Smooth muscle cell (in vitro differentiated cells): ENCODE measurements around the gene TCERG1L. TPM values are rescaled to one million over a fixed set of nuclear protein-coding genes. Genes with fewer than 3 reads are reported as not detected.

Experiments used
- DNase-seq: peaks from one replicate; lab custom pipeline; 2025; ENCODE audit not compliant: unreplicated experiment; lab: John Stamatoyannopoulos, UW
- H2AFZ ChIP-seq: fragments of 200-600 bp; sonication (generic); 2 replicates; pipeline ENCODE4 v1.6.0; 2016; ENCODE audit warnings: antibody characterized with exemption, low read depth, mild to moderate bottlenecking
- H3F3A ChIP-seq: fragments of 200-600 bp; sonication (generic); 2 replicates; pipeline ENCODE4 v1.6.0; 2017; ENCODE audit warnings: antibody characterized with exemption, low read depth
- H3K27ac ChIP-seq: fragments of 200-600 bp; sonication (generic); 2 replicates; pipeline ENCODE4 v1.5.1; 2016; ENCODE audit warnings: low read depth, mild to moderate bottlenecking
- H3K27me3 ChIP-seq: fragments of 200-600 bp; sonication (generic); 2 replicates; pipeline ENCODE4 v1.6.1; 2016; ENCODE audit warnings: low read depth, mild to moderate bottlenecking
- H3K36me3 ChIP-seq: fragments of 200-600 bp; sonication (generic); 2 replicates; pipeline ENCODE4 v1.5.1; 2016; ENCODE audit warnings: low read depth
- H3K4me1 ChIP-seq: fragments of 200-600 bp; sonication (generic); 2 replicates; pipeline ENCODE4 v1.5.1; 2016; ENCODE audit warnings: low read depth
- H3K4me2 ChIP-seq: fragments of 200-600 bp; sonication (generic); 2 replicates; pipeline ENCODE4 v1.6.0; 2016; ENCODE audit warnings: mild to moderate bottlenecking
- H3K4me3 ChIP-seq: fragments of 200-600 bp; sonication (generic); 2 replicates; pipeline ENCODE4 v1.5.1; 2016; ENCODE audit warnings: mild to moderate bottlenecking
- H3K79me2 ChIP-seq: fragments of 200-600 bp; sonication (generic); 2 replicates; pipeline ENCODE4 v1.6.0; 2016; ENCODE audit warnings: low read depth, mild to moderate bottlenecking
- H3K9ac ChIP-seq: fragments of 200-600 bp; sonication (generic); 2 replicates; pipeline ENCODE4 v1.6.0; 2016; ENCODE audit warnings: low read depth
- H3K9me3 ChIP-seq: fragments of 200-600 bp; sonication (generic); replicated peaks from 2 replicates; pipeline ENCODE4 v1.5.1; 2016; ENCODE audit warnings: low read depth
- H4K20me1 ChIP-seq: fragments of 200-600 bp; sonication (generic); 2 replicates; pipeline ENCODE4 v1.6.0; 2016; ENCODE audit warnings: low read depth
- WGBS: methylation state at CpG from one replicate; pipeline ENCODE4 v1.1.7; 2016; ENCODE audit warnings: low lambda C conversion rate; 5-methylcytosine and 5-hydroxymethylcytosine counted together
- polyA plus RNA-seq: library from polyadenylated mRNA; unstranded; fragments of >200 nt; fragmentation: Nextera tagmentation; extraction: Ambion mirVana; gene quantifications from 2 replicates; pipeline ENCODE4 v1.2.1, GENCODE V29; 2016
- total RNA-seq: library from RNA; depleted of rRNA; stranded (reverse); fragments of >200 nt; gene quantifications from 2 replicates; pipeline ENCODE4 v1.2.3, GENCODE V29; 2014
- TF ChIP-seq, protein P1 (sequence below): fragments of 200-600 bp; sonication (generic); IDR thresholded peaks from 2 replicates; pipeline ENCODE4 v1.5.1; 2017; ENCODE audit warnings: borderline replicate concordance, mild to moderate bottlenecking, antibody characterized with exemption; ENCODE audit not compliant: insufficient read depth, poor library complexity, severe bottlenecking

TCERG1L gene
- total and polyA plus RNA-seq, 2 experiments from 2014 or later = not detected

DNA sequence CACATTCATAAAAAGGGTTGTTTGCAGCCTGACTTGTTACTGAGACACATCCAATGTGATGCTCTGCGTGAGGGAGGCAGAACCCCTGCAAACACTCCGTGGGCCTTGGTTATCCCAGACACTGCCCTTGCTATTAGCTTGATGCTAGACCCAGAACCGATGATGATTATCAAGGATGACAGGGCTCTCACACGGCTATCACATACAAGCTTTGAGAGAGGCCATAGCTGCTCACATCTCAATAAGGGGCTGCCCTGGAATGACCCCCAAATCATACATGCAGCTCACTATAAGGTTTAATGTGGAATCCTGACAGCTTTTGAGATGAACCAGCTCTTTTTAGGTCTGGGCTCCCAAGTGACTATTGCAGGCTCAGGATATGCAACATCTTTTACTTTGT, 44.4 kb upstream of the TCERG1L start:
- H3K27me3 ChIP-seq = no peaks in the 10 kb centered on the region
- no peaks in the 10 kb centered on the region for H3K9me3 ChIP-seq
- 76% methylated on average over 4 of the region's 4 CpGs for WGBS
- no peak overlapping the region for H3K4me2 ChIP-seq
- no peak overlapping the region for H3K4me3 ChIP-seq
- TF ChIP-seq, protein P1, sequence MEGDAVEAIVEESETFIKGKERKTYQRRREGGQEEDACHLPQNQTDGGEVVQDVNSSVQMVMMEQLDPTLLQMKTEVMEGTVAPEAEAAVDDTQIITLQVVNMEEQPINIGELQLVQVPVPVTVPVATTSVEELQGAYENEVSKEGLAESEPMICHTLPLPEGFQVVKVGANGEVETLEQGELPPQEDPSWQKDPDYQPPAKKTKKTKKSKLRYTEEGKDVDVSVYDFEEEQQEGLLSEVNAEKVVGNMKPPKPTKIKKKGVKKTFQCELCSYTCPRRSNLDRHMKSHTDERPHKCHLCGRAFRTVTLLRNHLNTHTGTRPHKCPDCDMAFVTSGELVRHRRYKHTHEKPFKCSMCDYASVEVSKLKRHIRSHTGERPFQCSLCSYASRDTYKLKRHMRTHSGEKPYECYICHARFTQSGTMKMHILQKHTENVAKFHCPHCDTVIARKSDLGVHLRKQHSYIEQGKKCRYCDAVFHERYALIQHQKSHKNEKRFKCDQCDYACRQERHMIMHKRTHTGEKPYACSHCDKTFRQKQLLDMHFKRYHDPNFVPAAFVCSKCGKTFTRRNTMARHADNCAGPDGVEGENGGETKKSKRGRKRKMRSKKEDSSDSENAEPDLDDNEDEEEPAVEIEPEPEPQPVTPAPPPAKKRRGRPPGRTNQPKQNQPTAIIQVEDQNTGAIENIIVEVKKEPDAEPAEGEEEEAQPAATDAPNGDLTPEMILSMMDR = no peak
- no peaks in the 10 kb centered on the region for H3K36me3 ChIP-seq
- no peak for DNase-seq
- H2AFZ ChIP-seq = no peak overlapping the region
- H3K79me2 ChIP-seq = no peaks in the 10 kb centered on the region
- no peaks in the 10 kb centered on the region for H3F3A ChIP-seq
- no peaks in the 10 kb centered on the region for H4K20me1 ChIP-seq
- no peak overlapping the region for H3K9ac ChIP-seq
- no peaks in the 10 kb centered on the region for H3K4me1 ChIP-seq
- no peak overlapping the region for H3K27ac ChIP-seq

DNA sequence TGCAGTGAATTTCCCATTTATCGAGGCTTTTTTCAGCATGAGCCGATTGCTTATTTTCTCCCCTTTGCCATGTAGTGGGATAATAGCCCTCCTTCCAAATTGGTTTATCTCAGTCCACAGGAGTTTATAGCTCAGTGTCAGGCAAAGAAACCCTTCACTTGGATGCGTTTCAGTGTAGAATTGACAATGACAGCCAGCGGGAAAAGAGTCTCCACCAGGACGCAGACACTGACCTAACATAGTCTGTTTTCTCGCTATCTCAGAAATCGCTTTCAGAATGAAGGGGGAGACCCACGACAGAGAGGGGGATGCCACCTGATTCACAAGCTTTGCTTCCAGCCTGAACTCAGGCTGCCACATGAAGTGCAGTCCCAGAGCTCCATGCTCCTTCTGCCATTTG, 43.5 kb upstream of the TCERG1L start:
- Histone ChIP-seq H3K36me3 (no peaks in the 10 kb centered on the region), H3K79me2 (no peaks in the 10 kb centered on the region), H3K27me3 (no peaks in the 10 kb centered on the region), H2AFZ (no peak overlapping the region), H3K4me1 (no peaks in the 10 kb centered on the region), H3K9me3 (no peaks in the 10 kb centered on the region), H3F3A (no peaks in the 10 kb centered on the region), H3K4me2 (no peak overlapping the region), H3K27ac (no peak overlapping the region), H3K4me3 (no peak overlapping the region), H4K20me1 (no peaks in the 10 kb centered on the region), H3K9ac (no peak overlapping the region)
- DNase-seq = no peak
- 86% methylated on average over 8 of the region's 8 CpGs for WGBS
- TF ChIP-seq, protein P1 = no peak

DNA sequence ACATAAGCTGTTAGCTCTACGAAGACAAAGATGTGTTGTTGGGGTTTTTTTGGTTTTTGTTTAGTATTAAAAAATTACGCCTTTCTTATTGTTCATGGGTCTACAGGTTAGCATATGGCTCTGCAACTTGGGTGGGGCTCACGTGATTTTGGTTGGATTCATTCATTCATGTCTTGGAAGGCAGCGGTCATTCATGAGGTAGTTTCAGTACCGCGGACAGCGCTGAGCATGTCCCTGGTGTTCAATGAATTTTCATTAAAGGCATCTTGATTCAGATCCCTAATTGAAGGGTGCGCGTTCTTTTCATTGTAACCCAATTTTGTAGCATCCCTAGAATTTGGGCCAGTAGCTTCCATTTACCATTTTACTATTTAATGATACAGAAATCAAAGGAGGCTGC, 42.9 kb upstream of the TCERG1L start:
- Histone ChIP-seq H3K9ac (no peak overlapping the region), H3K79me2 (no peaks in the 10 kb centered on the region), H3K27ac (no peak overlapping the region), H3K4me2 (no peak overlapping the region), H3K9me3 (no peaks in the 10 kb centered on the region), H3K27me3 (no peaks in the 10 kb centered on the region), H3K4me3 (no peak overlapping the region), H3K36me3 (no peaks in the 10 kb centered on the region), H2AFZ (no peak overlapping the region), H3K4me1 (no peaks in the 10 kb centered on the region), H4K20me1 (no peaks in the 10 kb centered on the region), H3F3A (no peaks in the 10 kb centered on the region)
- TF ChIP-seq, protein P1 = no peak
- no peak for DNase-seq
- whole genome bisulfite sequencing = 65% methylated on average over 9 of the region's 9 CpGs

DNA sequence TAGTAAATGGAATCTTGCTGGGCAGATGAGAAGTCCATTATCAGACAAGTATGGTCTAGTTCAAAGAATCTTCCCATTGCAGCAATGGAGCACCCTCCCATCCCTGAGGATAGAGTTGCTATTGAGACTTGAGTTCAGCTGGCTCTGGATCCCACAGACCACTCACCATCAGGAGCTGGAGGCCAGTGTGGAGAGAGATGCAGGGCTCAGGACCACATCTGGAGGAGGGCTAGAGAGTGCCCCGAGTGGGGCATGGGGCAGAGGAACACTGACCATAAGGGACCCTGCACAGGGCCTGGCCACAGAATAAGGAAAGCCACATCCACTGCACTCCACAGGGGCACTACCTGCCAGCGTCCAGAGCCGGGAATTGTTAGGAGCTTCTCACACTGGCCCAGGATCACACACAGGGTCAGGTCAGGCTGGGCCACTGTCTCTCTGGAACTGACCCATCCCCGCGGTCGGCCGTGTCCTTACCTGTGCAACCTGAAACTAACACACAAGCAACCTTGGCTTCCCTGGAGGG, 41.3 kb upstream of the TCERG1L start:
- H3K27ac ChIP-seq = no peak overlapping the region
- TF ChIP-seq, protein P1 = no peak
- no peak overlapping the region for H2AFZ ChIP-seq
- H3K4me3 ChIP-seq = no peak overlapping the region
- H3F3A ChIP-seq = no peaks in the 10 kb centered on the region
- no peaks in the 10 kb centered on the region for H3K36me3 ChIP-seq
- H3K9ac ChIP-seq = no peak overlapping the region
- H3K79me2 ChIP-seq = no peaks in the 10 kb centered on the region
- 96% methylated on average over 6 of the region's 7 CpGs for WGBS
- H4K20me1 ChIP-seq = no peaks in the 10 kb centered on the region
- no peaks in the 10 kb centered on the region for H3K4me1 ChIP-seq
- H3K9me3 ChIP-seq = no peaks in the 10 kb centered on the region
- H3K4me2 ChIP-seq = no peak overlapping the region
- DNase-seq = no peak
- no peaks in the 10 kb centered on the region for H3K27me3 ChIP-seq
